Stimulated activated CD8-positive, alpha-beta memory T cell treated with anti-CD3 and anti-CD28 coated beads, Interleukin-15, amount 100 ng/mL, for 4 hours (primary cell): ENCODE data around the gene KRTAP4-16.
"Not testable (repeated sequence)": the region's sequence is repeated elsewhere in the genome, so short reads cannot be mapped to it uniquely, and the experiment has no call there.

ENCODE experiments used
- DNase-seq, 2 donors: peaks; one replicate each; pipeline ENCODE4 v3.0.0-alpha.2; 2020; ENCODE audit warnings: low read depth in 2 of 2

The KRTAP4-16 gene

GRCh38 chr17:41119696-41120690 is 18.0 kb upstream of the KRTAP4-16 start:
- DNase-seq, result not testable (repeated sequence)

- DNase-seq, result no peak
These were observed 16.7 kb upstream of the KRTAP4-16 start for GRCh38 chr17:41118721-41119120.

GRCh38 chr17:41117846-41118386 is 15.9 kb upstream of the KRTAP4-16 start, which contains the start of gene KRTAP4-11:
Gene KRTAP4-11, minus strand, starts transcription at chr17:41118373. Its CDS starts 58 bp downstream, at chr17:41118315.
- DNase-seq, result not testable (repeated sequence)

GRCh38 chr17:41116297-41116696 is 14.3 kb upstream of the KRTAP4-16 start:
- DNase-seq, result no peak

- no peak for DNase-seq
These were observed 9.3 kb upstream of the KRTAP4-16 start for GRCh38 chr17:41111151-41111885.

GRCh38 chr17:41108728-41109386 is 6.8 kb upstream of the KRTAP4-16 start:
- DNase-seq, result not testable (repeated sequence)

GRCh38 chr17:41107941-41108450 is 6.0 kb upstream of the KRTAP4-16 start:
- DNase-seq, result no peak

GRCh38 chr17:41105347-41105746 is 3.3 kb upstream of the KRTAP4-16 start, which contains the start of gene KRTAP4-9:
Gene KRTAP4-9, plus strand, starts transcription at chr17:41105389. Its CDS starts 0 bp downstream, at chr17:41105389.
- DNase-seq, result not testable (repeated sequence)

GRCh38 chr17:41104386-41105038 is 2.5 kb upstream of the KRTAP4-16 start:
- DNase-seq, result not testable (repeated sequence)

- DNase-seq, result no peak
These were observed 1.9 kb upstream of the KRTAP4-16 start for GRCh38 chr17:41103896-41104295.

GRCh38 chr17:41099682-41100480 is 2.1 kb downstream of the KRTAP4-16 start:
- not testable (repeated sequence) for DNase-seq

GRCh38 chr17:41098481-41098880 is 3.5 kb downstream of the KRTAP4-16 start:
- no peak for DNase-seq

GRCh38 chr17:41098042-41098441 is 4.0 kb downstream of the KRTAP4-16 start, which contains the start of gene KRTAP4-8:
Gene KRTAP4-8, minus strand, starts transcription at chr17:41098142. Its CDS starts 58 bp downstream, at chr17:41098084.
- DNase-seq, result no peak

- DNase-seq, result no peak
These were observed 6.0 kb downstream of the KRTAP4-16 start for GRCh38 chr17:41096055-41096454.

- not testable (repeated sequence) for DNase-seq
These were observed 13.2 kb downstream of the KRTAP4-16 start for GRCh38 chr17:41088760-41089352.

- not testable (repeated sequence) for DNase-seq
These were observed 17.7 kb downstream of the KRTAP4-16 start, which contains the start of gene KRTAP4-7 for GRCh38 chr17:41084100-41084856. Gene KRTAP4-7, plus strand, starts transcription at chr17:41084150. Its CDS starts 57 bp downstream, at chr17:41084207.

GRCh38 chr17:41083427-41083826 is 18.6 kb downstream of the KRTAP4-16 start:
- not testable (repeated sequence) for DNase-seq

- DNase-seq, result no peak
These were observed 19.4 kb downstream of the KRTAP4-16 start for GRCh38 chr17:41082626-41083025.
